ENCODE results near the gene COL12A1.

Gene COL12A1

GRCh38 chr6:75128878-75129570 lies 76.8 kb downstream of the COL12A1 start:
- no peak for TF ChIP-seq CTCF (IDR thresholded peaks at IDR 0.05; ENCODE audit: low read depth, low read length)
- TF ChIP-seq MYC (IDR thresholded peaks at IDR 0.05; ENCODE audit: low read depth, low read length): no peak
- no peak for TF ChIP-seq POLR2A (IDR thresholded peaks at IDR 0.05; ENCODE audit: extremely low read depth, insufficient read length)
- TF ChIP-seq MAX (IDR thresholded peaks at IDR 0.05; ENCODE audit: low read depth, low read length): no peak
- DNase-seq (ENCODE audit: low read depth): no peak

GRCh38 chr6:75126518-75126917 lies 79.3 kb downstream of the COL12A1 start:
- TF ChIP-seq CTCF (IDR thresholded peaks at IDR 0.05; ENCODE audit: low read depth, low read length) (no peak), MAX (IDR thresholded peaks at IDR 0.05; ENCODE audit: low read depth, low read length) (no peak), POLR2A (IDR thresholded peaks at IDR 0.05; ENCODE audit: extremely low read depth, insufficient read length) (no peak), MYC (IDR thresholded peaks at IDR 0.05; ENCODE audit: low read depth, low read length) (no peak)
- no peak for DNase-seq (ENCODE audit: low read depth)
- no peak overlapping the region for H3K4me3 ChIP-seq (ENCODE audit: low read depth, low read length)

More at GRCh38 chr6:75128878-75129570, 76.8 kb downstream of the COL12A1 start:
- no peak overlapping the region for H3K4me3 ChIP-seq (ENCODE audit: low read depth, low read length)

GRCh38 chr6:75124983-75125382 lies 80.9 kb downstream of the COL12A1 start:
- TF ChIP-seq MYC (IDR thresholded peaks at IDR 0.05; ENCODE audit: low read depth, low read length): no peak
- no peak for TF ChIP-seq MAX (IDR thresholded peaks at IDR 0.05; ENCODE audit: low read depth, low read length)
- TF ChIP-seq CTCF (IDR thresholded peaks at IDR 0.05; ENCODE audit: low read depth, low read length): no peak
- TF ChIP-seq POLR2A (IDR thresholded peaks at IDR 0.05; ENCODE audit: extremely low read depth, insufficient read length): no peak
- no peak overlapping the region for H3K4me3 ChIP-seq (ENCODE audit: low read depth, low read length)
- DNase-seq (ENCODE audit: low read depth): no peak

GRCh38 chr6:75124085-75124484 lies 81.8 kb downstream of the COL12A1 start:
- TF ChIP-seq CTCF (IDR thresholded peaks at IDR 0.05; ENCODE audit: low read depth, low read length) (no peak), MAX (IDR thresholded peaks at IDR 0.05; ENCODE audit: low read depth, low read length) (no peak), MYC (IDR thresholded peaks at IDR 0.05; ENCODE audit: low read depth, low read length) (no peak), POLR2A (IDR thresholded peaks at IDR 0.05; ENCODE audit: extremely low read depth, insufficient read length) (no peak)
- DNase-seq (ENCODE audit: low read depth): no peak

GRCh38 chr6:75118925-75119515 lies 86.8 kb downstream of the COL12A1 start:
- DNase-seq (ENCODE audit: low read depth): no peak
- TF ChIP-seq CTCF (IDR thresholded peaks at IDR 0.05; ENCODE audit: low read depth, low read length) (no peak), POLR2A (IDR thresholded peaks at IDR 0.05; ENCODE audit: extremely low read depth, insufficient read length) (no peak), MAX (IDR thresholded peaks at IDR 0.05; ENCODE audit: low read depth, low read length) (no peak), MYC (IDR thresholded peaks at IDR 0.05; ENCODE audit: low read depth, low read length) (no peak)
- no peak overlapping the region for H3K4me3 ChIP-seq (ENCODE audit: low read depth, low read length)

More at GRCh38 chr6:75124085-75124484, 81.8 kb downstream of the COL12A1 start:
- H3K4me3 ChIP-seq (ENCODE audit: low read depth, low read length): no peak overlapping the region
